Ishikawa (cell line): ENCODE results near the gene NCOA1.

ENCODE experiments used
- CEBPB ChIP-seq: IDR thresholded peaks from 2 replicates; pipeline ENCODE4 v1.6.1; 2012
- CREB1 ChIP-seq: IDR thresholded peaks from 2 replicates; pipeline ENCODE4 v1.6.1; 2012; ENCODE audit warnings: low read depth
- EGR1 ChIP-seq: IDR thresholded peaks from 2 replicates; pipeline ENCODE4 v1.6.1; 2012
- EP300 ChIP-seq: IDR thresholded peaks from 2 replicates; pipeline ENCODE4 v1.6.1; 2012; ENCODE audit warnings: borderline replicate concordance
- FOXM1 ChIP-seq: IDR thresholded peaks from 2 replicates; pipeline ENCODE4 v1.6.1; 2012; ENCODE audit warnings: low read depth, borderline replicate concordance
- MAX ChIP-seq: IDR thresholded peaks from 2 replicates; pipeline ENCODE4 v1.6.1; 2012
- NFIC ChIP-seq: IDR thresholded peaks from 2 replicates; pipeline ENCODE4 v1.6.1; 2012
- RAD21 ChIP-seq: IDR thresholded peaks from 2 replicates; pipeline ENCODE4 v1.6.1; 2012; ENCODE audit warnings: low read depth
- REST ChIP-seq: IDR thresholded peaks from 2 replicates; pipeline ENCODE4 v1.6.1; 2012; ENCODE audit warnings: low read depth, mild to moderate bottlenecking
- TAF1 ChIP-seq: IDR thresholded peaks from 2 replicates; pipeline ENCODE4 v1.6.1; 2012; ENCODE audit warnings: low read depth, mild to moderate bottlenecking
- TCF12 ChIP-seq: IDR thresholded peaks from 2 replicates; pipeline ENCODE4 v1.6.1; 2012; ENCODE audit warnings: low read depth
- TEAD4 ChIP-seq: IDR thresholded peaks from 2 replicates; pipeline ENCODE4 v1.6.1; 2012
- USF1 ChIP-seq: IDR thresholded peaks from 2 replicates; pipeline ENCODE4 v1.6.1; 2012
- YY1 ChIP-seq: IDR thresholded peaks from 2 replicates; pipeline ENCODE4 v1.6.1; 2012; ENCODE audit warnings: low read depth
- ZBTB7A ChIP-seq: IDR thresholded peaks from 2 replicates; pipeline ENCODE4 v1.6.1; 2012; ENCODE audit warnings: low read depth

The NCOA1 gene

GRCh38 chr2:24588294-24588693 is 97.2 kb downstream of the NCOA1 start:
- TF ChIP-seq CEBPB (no peak), RAD21 (no peak), YY1 (no peak), TAF1 (no peak), CREB1 (no peak), TCF12 (no peak), REST (no peak)

- TF ChIP-seq USF1 (no peak), TCF12 (no peak), REST (no peak)
Observed at GRCh38 chr2:24592441-24593100, 101.5 kb downstream of the NCOA1 start.

- TF ChIP-seq MAX (no peak), CREB1 (no peak), ZBTB7A (no peak), TAF1 (no peak), RAD21 (no peak), TCF12 (no peak)
Observed at GRCh38 chr2:24594283-24594682, 103.2 kb downstream of the NCOA1 start.

GRCh38 chr2:24597181-24597870 is 106.3 kb downstream of the NCOA1 start:
- TF ChIP-seq TAF1 (no peak), NFIC (no peak), EP300 (no peak), REST (no peak), MAX (no peak), RAD21 (no peak), YY1 (no peak), EGR1 (no peak), USF1 (no peak), CEBPB (no peak), TCF12 (no peak), CREB1 (no peak), ZBTB7A (no peak), FOXM1 (no peak)

- TF ChIP-seq USF1 (no peak), TCF12 (no peak), TEAD4 (no peak), MAX (no peak), CEBPB (no peak), NFIC (no peak), ZBTB7A (no peak), FOXM1 (no peak), CREB1 (no peak), EGR1 (no peak), YY1 (no peak), REST (no peak), TAF1 (no peak), RAD21 (no peak), EP300 (no peak)
Observed at GRCh38 chr2:24611631-24612030, 120.6 kb downstream of the NCOA1 start.
